NCI-H2227 treated with DMSO at 0.1 percent for 48 hours (cell line): ENCODE results near the gene NATD1.

ENCODE experiments used
- DNase-seq: peaks from one replicate; lab custom pipeline; 2025; lab: John Stamatoyannopoulos, UW

The NATD1 gene

DNA sequence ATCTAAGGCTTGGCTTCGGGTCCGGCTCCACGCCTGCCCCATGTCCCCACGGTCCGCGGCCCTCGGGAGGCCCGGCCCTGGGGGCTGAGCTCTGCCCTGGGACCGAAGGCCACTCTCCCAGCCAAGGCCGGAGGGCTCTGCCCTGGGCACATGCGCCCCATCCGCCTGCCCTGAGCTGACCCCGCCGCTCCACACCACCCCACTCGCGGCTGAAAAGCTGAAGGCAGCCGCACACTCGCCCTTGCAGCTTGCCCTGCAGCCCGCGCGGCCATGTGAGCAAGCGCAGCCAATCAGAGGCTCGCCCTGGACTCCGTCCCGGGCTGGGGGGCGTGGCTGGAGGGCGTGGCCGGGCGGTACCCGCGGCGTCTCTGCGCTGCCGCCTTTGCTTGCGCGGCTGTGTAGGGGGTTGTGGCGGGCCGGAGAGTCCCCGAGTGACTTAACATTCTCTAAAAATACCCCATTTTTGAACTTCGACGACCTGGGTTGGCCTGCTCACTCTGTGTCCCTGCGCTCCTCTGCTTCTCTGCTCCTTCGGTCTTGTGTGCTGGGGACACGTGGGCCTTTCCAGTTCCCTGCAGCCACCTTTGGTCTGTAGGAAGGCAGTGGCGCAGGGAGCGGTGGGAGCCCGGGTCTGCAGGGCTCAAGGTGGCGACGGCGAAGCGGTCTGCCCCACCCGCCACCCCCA, 22.5 kb upstream of the NATD1 start:
- DNase-seq: peak; percentile 64

GRCh38 chr17:21275047-21275578, 21.9 kb upstream of the NATD1 start:
- no peak for DNase-seq

DNA sequence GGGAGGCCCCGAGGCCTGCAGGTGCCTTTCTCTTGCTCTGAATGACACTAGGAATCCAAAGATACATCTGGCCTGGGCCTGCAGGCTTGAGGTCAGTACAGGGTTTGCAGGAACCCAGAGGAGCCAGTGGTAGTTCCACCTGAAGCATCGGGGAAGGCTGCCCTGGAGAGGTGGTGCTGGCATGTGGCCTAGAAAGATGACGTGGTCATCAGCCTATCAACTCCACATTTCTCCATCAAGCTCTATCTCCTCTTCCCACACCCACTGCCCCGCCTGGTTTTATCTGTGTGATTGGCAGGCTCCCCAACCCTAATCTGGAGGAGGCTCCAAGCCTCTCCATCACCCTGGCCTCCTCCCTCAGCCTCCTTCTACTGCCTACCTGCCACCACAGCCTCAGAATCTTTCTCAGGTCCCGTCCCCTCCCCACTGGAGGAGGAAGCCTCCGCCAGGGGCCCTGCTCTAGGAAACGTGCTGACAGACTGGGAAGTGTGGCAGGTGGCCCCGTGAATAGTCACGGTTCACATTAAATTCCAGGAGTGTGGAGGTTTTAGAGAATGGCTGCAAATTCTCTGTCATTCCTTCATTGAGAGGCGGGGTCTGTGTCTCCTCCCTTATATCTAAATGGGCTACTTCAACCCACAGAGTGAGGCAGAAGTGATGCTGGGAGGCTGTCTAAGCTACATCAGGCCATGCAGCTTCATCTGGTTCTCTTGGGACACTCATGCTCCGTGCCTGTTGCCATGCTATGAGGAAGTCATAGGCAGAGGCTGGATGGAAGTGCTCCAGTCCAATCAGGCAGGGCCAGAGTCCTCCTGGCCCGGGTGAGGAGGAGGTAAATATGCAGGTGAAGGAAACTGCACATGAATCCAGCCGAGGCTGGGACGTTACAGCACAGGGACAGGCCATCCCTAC, 19.9 kb upstream of the NATD1 start:
- no peak for DNase-seq

GRCh38 chr17:21272250-21272649, 19.0 kb upstream of the NATD1 start:
- no peak for DNase-seq

- DNase-seq: no peak
These were observed 18.4 kb upstream of the NATD1 start for GRCh38 chr17:21271454-21272183.

- no peak for DNase-seq
These were observed 16.2 kb upstream of the NATD1 start for GRCh38 chr17:21269394-21269793.

DNA sequence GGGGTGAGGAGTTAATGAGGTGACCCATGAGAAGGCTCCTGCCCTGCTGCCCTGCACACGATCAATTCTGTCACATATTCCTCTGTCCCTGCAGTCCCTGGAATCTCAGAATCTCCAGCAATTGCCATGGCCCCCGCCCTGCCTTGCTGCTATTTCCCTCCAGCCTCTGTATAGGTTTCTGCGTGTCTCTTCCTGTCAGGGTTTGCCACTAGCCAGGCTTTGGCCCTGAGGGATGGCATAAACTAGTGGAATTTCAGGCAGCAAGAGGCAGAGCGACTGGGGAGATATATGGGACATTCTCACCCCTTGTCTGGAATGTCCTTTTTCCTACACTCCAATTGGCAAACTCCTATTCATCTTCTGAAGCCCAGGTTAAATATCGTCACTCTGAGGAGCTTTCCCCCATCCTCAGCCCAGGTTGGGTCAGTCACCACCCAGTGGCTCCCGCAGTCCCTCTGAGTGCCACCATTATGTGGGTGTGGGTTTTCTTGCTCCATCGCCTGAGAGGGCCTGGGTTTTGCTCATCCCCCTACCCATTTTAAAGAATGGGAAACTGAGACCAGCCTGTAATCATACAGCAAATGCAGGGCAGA, 15.5 kb upstream of the NATD1 start:
- no peak for DNase-seq

DNA sequence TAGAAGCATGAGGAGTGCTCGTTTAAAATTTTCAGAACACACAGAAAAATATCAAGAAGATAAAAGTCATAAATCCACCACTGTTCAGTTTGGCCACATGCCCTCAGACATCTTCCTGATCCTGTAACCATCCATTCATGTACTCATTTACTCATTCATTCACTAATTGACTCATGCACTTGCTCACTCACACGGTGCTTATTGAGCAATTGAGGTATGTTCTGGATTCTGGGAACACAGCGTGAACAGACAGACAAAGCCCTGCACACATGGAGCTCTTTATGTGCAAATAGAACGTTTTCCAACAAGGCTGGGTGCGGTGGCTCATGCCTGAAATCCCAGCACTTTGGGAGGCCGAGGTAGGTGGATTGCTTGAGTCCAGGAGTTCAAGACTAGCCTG, 10.2 kb upstream of the NATD1 start:
- no peak for DNase-seq

DNA sequence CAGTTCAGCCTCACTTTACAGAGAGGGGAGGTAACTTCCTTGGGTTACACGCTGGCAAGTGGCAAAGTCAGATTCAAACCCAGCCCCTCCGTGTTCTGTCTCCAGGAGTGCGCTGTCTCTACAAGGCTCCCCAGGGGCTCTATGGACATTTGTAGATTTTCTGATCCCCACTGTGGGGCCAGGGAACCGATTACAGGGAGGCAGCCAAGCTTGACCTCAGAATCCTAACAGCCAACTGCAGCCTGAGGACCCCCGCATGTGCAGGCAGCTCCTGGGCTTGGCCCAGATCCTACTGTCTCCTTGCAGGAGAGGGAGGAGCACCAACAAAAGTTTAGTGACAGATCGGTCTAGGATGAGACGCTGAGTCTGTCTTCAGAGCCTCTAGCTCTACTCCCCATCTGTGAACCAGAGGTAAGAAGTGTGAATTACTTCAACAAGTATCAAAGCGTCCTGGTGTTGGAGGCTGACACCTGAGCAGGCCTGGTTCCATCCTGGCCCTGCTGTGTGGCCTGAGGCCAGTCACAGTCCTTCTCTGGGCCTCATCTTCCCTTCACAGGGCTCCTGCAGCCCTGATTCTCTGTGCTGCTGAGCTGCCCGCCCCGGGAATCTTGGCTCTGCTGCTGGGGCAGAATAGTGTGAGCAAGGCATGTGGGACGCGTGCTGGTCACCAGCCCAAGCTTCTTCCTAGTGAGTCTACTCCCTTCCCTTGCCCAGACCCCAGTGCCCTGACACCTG, 9.2 kb upstream of the NATD1 start:
- no peak for DNase-seq

- no peak for DNase-seq
These were observed 5.4 kb upstream of the NATD1 start for GRCh38 chr17:21258593-21258992.

DNA sequence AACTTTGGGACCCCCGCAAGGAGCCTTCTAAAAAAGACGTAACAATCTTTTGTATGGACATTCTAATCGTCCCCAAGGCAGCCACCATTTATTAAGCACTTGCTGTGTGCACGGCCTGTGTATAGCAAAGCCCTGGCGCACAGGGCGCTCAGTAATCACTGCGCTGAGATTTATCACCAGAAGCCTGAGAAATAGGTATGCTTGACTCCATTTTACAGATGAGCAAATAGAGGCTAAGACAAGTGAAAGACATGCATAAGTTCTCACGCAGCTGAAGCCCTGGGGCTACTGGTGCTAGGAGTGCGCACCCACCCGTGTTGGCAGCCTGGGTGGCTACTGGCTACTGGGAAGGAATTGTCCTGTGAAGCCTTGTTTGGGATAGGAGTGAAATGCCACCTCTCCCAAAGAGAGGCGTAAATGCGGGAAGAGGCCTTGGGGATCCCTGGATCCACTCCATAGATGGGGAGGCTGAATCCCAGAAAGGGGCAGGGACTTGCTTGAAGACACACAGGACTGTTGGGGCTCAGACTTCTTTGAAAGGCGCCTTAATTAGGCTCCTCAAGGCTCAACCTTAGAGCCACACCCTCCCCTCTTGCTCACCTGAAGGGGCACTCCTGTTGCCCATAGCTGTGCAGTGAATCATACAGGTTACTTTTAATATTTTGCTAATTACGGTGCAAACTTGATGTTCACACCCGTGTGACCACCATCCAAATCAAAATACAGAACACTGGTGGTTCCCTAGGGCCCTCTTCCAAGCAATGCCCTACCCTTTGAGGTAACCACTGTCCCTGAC, 634 bp upstream of the NATD1 start:
- DNase-seq: no peak

DNA sequence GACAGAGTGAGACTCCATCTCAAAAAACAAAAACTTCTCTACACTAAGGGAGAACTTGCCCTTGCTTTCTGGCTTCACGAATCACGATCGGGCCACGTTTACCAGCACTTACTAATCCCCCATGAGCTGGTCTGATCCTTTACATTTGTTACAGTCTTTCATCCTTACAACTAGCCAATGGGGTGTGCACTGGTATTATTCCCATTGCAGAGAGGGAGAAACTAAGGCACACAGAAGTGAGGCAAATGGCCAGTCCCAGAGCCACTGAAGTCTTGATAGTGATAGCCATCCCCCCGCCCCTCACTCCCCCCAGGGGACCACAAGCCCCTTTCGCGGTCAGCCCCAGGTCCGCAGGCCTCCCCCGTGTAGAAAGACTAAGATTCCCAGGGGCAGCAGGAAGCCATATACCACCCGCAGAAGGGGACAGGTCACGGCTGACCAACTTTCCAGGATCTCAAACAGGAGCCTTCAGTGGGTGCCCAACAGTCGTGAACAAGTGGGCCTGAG, 868 bp downstream of the NATD1 start:
- DNase-seq: no peak

DNA sequence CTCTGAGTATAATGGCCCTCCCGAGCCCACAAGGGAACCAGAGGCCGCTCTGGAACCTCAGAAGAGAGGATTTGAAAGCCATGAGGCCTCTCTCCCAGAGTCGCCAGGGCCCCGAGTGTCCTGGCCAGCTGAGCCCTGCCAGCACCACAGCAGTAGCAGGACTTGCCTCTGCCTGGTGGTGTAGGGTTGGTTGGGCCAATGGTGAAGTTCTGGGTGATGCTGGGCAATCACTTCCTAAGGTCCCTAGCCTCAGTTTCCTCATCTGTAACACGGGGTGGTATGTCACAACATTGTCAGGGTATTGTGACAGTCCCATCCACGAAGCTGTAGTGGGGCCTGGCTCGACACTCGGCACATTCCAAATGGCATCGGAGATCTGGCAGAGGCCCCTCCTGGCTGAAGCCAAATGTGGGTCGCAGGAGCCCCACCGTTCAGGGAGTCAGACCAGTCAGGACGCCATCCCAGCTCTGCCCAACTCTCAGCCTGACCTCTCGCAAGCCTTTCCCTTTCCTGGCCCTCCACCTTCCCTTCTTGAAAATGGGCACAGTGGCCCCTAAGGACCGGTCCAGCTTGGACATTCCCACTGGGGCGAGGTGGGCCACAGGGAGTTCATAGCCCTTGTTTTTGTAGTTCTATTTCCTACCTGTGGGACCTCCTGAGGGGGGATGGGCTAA, 1.7 kb downstream of the NATD1 start:
- no peak for DNase-seq

GRCh38 chr17:21250854-21251253, 2.4 kb downstream of the NATD1 start:
- no peak for DNase-seq

DNA sequence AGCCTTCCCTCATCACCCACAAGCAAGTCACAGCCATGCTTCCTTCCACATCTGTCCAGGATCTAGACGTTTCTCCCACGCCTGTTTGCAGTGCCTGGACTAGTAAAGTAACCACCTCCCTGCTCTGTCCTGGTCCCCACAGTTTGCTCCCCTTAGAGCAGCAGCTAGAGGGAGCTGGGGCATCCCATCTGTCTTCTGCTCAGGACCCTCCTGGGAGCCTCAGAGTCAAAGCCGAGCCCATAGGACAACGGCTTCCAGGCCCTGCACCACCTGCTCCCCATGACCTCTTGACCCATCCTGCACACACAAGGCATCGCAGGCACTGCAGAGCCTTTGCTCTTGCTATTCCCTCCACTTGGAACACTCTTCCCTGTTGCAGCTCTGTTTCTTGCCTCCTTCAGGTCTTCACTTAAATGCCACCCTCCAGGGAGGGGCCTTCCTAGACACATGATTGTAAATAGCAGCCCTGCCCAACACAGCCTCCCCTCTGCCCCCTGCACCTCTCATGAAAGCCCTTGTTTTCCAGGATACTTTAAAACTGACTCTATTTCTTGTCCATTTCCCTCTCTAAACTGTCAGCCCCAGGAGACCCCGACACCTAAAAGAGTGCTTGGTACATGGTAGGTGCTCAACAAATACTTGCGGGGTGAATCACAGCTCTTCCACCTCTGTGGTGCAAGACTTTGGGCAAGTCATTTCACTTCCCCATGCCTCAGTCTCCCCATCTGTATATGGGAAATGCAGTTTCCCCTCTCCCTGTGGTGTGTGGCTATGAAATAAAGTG, 3.1 kb downstream of the NATD1 start:
- DNase-seq: no peak

- no peak for DNase-seq
These were observed 4.0 kb downstream of the NATD1 start for GRCh38 chr17:21249086-21249795.

DNA sequence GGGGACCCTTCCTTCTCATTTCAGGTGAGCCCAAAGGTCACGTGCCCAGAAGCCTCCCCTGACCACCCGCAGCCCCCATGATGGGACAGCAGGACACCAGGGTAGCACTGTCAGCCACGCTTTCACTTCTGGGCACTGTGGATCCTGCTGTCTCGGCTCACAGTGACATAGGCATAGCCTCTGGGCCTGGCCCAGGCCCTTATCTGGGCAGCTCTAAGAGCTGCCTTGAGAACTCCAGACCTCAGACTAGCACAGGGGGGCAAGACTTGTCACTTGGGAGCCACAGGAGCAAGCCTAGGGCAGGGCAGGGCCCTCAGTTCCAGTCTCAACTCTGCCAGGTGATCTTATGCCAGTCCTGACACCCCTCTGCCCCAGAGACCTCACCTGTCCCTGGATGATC, 4.7 kb downstream of the NATD1 start:
- no peak for DNase-seq

GRCh38 chr17:21247552-21248258, 5.5 kb downstream of the NATD1 start:
- no peak for DNase-seq
